Lower leg skin (tissue), 4 donors: ENCODE data around the gene EID2. TPM values are rescaled to one million over a fixed set of nuclear protein-coding genes. Genes with fewer than 3 reads are reported as not detected.

Experiments used
- DNase-seq, 2 donors: peaks; one replicate each; pipeline ENCODE4 v3.0.0-alpha.2; 2019; ENCODE audit warnings: low spot score in 2 of 2
- H3K4me3 ChIP-seq: fragments of 200-600 bp; sonication (generic); 2 replicates; pipeline ENCODE4 v1.5.1; 2017; ENCODE audit warnings: mild to moderate bottlenecking, low read depth; ENCODE audit not compliant: poor library complexity, severe bottlenecking
- POLR2A ChIP-seq, 2 donors: fragments of 450-650 bp; IDR thresholded peaks; one replicate each; pipeline ENCODE4 v1.6.1; 2016 to 2017; ENCODE audit warnings: antibody characterized with exemption in 2 of 2, mild to moderate bottlenecking in 1 of 2, moderate library complexity in 1 of 2
- WGBS, 2 donors: methylation state at CpG; one replicate each; pipeline ENCODE4 v1.1.5; 2018; 5-methylcytosine and 5-hydroxymethylcytosine counted together
- intact Hi-C: fragments of 100-400 bp; cut with DNase I; formaldehyde crosslinking; loops from one replicate; pipeline ENCODE4 v1.15.0; 2023; ENCODE audit warnings: low total_unique reads
- total RNA-seq, 4 donors: library from RNA; depleted of rRNA; stranded (reverse); fragments of >200 nt; gene quantifications; one replicate each; pipeline ENCODE4 v1.1.0, GENCODE V29; 2016
- TF ChIP-seq, protein P1 (sequence below), 3 donors: fragments of 450-650 bp; IDR thresholded peaks; one replicate each; pipeline ENCODE4 v1.5.1; 2016; ENCODE audit warnings: antibody characterized with exemption in 3 of 3, mild to moderate bottlenecking in 3 of 3, moderate library complexity in 2 of 3

The EID2 gene
- total RNA-seq, 4 donors from 2014 or later = 12.4 to 19.0 (median 14.3) TPM

DNA sequence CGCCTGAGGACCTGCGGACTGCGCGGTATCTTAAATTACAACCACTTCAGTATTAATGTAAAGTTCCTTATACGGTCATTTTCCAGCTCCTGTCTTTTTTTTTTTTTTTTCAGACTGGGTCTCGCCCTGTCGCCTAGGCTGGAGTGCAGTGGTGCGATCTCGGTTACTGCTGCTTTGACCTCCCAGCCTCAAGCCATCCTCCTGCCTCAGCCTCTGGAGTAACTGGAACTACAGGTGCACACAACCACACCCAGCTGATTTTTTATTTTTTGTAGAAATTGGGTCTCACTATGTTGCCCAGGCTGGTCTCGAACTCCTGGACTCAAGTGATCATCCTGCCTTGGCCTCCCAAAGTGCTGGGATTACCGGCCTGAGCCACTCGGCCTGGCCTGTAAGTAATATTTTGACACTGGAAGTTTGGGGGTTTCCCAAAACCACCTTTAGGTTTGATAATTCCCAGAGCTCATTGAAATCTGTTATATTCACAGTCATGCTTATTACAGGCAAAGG is 6.9 kb downstream of the EID2 start:
- WGBS, 2 donors = 13 to 24% methylated on average over 12 of the region's 12 CpGs
- H3K4me3 ChIP-seq = no peak overlapping the region
- intact Hi-C loops = loop anchor here (10.0 kb wide), 1 partner anchor 88 kb away; the partner anchor contains the start of gene SUPT5H

DNA sequence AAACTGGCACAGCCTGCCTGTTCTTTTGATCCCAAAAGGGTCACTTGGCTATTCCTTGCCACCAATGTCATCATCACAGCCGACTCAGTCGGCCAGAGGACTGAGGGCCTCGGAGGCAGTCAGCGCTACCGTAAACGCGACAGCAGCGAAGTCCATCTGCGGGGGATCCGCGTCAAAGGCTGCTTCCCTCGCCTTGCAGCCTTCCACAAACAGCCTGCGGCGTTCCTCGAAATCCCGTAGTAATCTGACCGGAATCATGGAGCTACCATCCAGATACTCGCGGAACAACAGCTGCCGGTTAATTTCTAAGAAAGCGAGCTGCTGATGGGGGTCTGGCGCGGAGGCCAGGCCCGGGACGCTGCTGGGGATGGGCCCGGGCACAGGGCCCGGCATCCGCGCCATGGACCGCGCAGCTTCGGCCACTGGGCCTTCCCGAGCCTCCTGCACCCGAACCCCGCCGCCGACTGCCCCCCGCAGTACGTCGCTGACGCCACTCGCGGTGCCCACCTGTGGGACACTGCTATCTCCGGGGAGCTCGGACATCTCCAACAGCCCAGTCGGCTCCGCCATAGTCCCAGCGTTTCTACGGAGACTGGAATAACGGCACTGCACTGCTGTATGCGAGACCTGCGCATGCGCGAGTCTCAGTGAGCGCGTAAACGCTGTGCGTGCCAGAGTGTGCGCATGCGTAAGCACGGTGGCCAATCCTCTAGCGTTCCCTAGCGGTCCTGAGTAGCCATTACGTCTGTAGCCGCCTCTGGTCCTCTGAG is 7.5 kb downstream of the EID2 start, which contains the start of gene EID2B:
EID2B (minus strand) TSS at position 620 of the 770 bp plus-strand sequence; CDS start at position 570, 50 bp downstream.
- 1% methylated on average over 26 to 48 of the region's 65 CpGs for WGBS, 2 donors
- DNase-seq = peak; percentile 91 to 99
- TF ChIP-seq POLR2A (IDR thresholded peaks at IDR 0.05) = peak in 1 of 2 donors; percentile 13
- TF ChIP-seq, protein P1, sequence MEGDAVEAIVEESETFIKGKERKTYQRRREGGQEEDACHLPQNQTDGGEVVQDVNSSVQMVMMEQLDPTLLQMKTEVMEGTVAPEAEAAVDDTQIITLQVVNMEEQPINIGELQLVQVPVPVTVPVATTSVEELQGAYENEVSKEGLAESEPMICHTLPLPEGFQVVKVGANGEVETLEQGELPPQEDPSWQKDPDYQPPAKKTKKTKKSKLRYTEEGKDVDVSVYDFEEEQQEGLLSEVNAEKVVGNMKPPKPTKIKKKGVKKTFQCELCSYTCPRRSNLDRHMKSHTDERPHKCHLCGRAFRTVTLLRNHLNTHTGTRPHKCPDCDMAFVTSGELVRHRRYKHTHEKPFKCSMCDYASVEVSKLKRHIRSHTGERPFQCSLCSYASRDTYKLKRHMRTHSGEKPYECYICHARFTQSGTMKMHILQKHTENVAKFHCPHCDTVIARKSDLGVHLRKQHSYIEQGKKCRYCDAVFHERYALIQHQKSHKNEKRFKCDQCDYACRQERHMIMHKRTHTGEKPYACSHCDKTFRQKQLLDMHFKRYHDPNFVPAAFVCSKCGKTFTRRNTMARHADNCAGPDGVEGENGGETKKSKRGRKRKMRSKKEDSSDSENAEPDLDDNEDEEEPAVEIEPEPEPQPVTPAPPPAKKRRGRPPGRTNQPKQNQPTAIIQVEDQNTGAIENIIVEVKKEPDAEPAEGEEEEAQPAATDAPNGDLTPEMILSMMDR (IDR thresholded peaks at IDR 0.05) = peak in 2 of 3 donors; percentile 93 to 97
- intact Hi-C loops = loop anchor here (10.0 kb wide), 1 partner anchor 88 kb away; the partner anchor contains the start of gene SUPT5H
- H3K4me3 ChIP-seq = peak within 1 kb of the TSS; percentile 62

More for the DNA sequence above, 6.9 kb downstream of the EID2 start:
- TF ChIP-seq, protein P1 (IDR thresholded peaks at IDR 0.05) = no peak
- TF ChIP-seq POLR2A (IDR thresholded peaks at IDR 0.05) = no peak
- DNase-seq = no peak

DNA sequence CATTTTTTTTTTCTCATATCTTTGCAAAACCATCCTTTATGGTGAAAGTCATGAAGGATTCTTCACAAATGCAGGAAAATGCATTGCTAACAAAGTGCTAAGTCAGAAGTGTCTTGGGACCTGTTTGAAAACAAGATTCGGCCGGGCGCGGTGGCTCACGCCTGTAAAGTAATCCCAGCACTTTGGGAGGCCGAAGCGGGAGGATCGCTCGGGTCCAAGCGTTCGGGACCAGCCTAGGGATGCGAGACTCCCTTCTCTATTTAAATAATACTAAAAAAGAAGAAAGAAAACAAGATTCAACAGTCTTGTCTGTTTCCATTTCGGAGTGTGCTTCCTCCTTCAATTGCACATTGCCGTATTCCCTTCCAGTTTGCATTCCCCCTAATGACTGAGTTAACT is 8.1 kb downstream of the EID2 start:
- no peak for TF ChIP-seq POLR2A (IDR thresholded peaks at IDR 0.05)
- TF ChIP-seq, protein P1 (IDR thresholded peaks at IDR 0.05) = no peak
- intact Hi-C loops = loop anchor here (10.0 kb wide), 1 partner anchor 87 kb away; the partner anchor contains the start of gene SUPT5H
- 43 to 46% methylated on average over 14 of the region's 14 CpGs for WGBS, 2 donors

DNA sequence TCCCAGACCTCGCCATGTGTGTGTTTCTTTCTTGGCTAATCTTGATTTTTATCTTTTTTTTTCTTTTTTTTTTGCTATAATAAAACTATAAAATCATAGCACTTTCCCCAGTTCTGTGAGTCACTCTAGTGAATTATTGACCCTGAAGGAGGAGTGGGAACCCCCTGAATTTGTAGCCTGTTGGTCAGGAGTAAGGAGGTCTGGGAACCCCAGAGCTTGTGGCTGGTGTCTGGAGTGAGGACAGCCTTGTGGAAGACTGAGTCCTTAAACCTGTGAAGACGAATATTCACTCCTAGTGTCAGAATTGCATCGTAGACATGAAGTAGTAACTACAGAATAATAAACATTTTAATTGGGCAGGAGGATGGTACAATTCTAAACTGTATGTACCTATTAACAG is 14.8 kb downstream of the EID2 start:
- intact Hi-C loops = no loop called here
- no peak for DNase-seq
- no peak overlapping the region for H3K4me3 ChIP-seq
- 95% methylated on average over 3 of the region's 3 CpGs for WGBS, 2 donors
- TF ChIP-seq POLR2A (IDR thresholded peaks at IDR 0.05) = no peak
- TF ChIP-seq, protein P1 (IDR thresholded peaks at IDR 0.05) = no peak

More for the DNA sequence above, 8.1 kb downstream of the EID2 start:
- DNase-seq = no peak
- peak overlapping the region; percentile 62 for H3K4me3 ChIP-seq

DNA sequence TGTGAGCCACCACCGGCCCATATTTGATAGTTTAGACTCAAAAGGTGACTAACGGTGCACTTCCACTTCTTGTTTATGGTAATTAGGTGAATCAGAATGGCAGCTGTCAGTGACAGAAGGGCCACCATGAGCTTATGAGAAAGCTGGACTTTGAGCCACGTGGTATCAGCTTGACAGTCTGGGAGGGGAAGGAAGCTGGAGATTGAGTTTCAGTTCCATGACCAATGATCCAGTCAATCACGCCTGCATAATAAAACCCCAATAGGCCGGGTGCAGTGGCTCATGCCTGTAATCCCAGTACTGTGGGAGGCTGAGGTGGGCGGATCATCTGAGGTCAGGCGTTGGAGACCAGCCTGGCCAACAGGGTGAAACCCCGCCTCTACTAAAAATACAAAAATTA is 15.5 kb downstream of the EID2 start:
- no peak for TF ChIP-seq POLR2A (IDR thresholded peaks at IDR 0.05)
- TF ChIP-seq, protein P1 (IDR thresholded peaks at IDR 0.05) = no peak
- intact Hi-C loops = no loop called here
- 84 to 85% methylated on average over 8 of the region's 8 CpGs for WGBS, 2 donors
- DNase-seq = no peak
- no peak overlapping the region for H3K4me3 ChIP-seq
